ENCODE measurements around the gene TP53TG3D.
"Not testable (repeated sequence)": the region's sequence is repeated elsewhere in the genome, so short reads cannot be mapped to it uniquely, and the experiment has no call there.

TP53TG3D gene

DNA sequence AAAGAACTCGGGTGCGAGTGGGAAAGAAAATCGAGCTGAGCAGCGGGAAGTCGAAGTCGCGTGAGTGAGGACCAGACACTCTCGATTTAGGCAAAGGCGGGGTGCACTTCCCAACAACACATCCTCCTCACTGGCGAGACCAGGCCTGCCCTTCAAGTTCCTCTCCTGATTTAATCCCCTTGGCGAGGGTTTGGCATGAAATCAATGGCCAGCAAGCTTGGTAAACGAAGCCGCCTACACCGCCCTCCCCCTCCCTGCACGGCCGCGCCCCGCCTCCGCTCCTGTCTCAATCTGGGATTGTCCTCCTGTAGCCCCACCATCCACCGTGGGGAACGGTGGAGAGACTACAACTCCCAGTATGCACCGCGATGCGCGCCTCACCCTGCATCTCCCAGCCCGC is at the start of gene TP53TG3D:
Gene TP53TG3D (plus strand): TSS at position 301 of the 400 bp plus-strand sequence. CDS start 68 bp downstream, at position 369.
- DNase-seq (ENCODE audit: low spot score) = not testable (repeated sequence)

DNA sequence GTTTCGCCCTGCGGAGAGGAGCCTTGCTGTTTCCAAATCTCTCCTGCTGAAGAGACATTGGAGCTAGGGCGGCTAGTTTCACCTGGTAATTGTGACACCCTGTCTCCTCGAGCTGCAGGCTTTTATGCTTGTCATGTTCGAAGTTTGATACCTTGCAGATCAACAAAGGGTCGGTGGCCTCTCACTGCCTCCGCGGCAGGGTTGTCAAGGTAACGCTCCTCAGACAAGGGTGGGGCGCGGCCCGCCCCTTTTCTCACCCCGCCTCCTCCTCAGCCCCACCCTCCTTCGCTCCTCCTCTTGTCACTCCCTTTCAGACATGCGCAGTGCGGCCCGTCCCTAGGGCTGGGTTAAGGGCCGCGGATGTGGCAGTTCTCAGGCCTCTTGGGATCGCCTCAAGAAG is 421 bp downstream of the TP53TG3D start:
- DNase-seq (ENCODE audit: low spot score) = not testable (repeated sequence)

GRCh38 chr16:32261526-32261925 is 8.4 kb downstream of the TP53TG3D start:
- not testable (repeated sequence) for DNase-seq (ENCODE audit: low spot score)

GRCh38 chr16:32263552-32263951 is 10.5 kb downstream of the TP53TG3D start:
- not testable (repeated sequence) for DNase-seq (ENCODE audit: low spot score)

- DNase-seq (ENCODE audit: low spot score) = not testable (repeated sequence)
Measured at GRCh38 chr16:32281910-32282309, 28.8 kb downstream of the TP53TG3D start.

DNA sequence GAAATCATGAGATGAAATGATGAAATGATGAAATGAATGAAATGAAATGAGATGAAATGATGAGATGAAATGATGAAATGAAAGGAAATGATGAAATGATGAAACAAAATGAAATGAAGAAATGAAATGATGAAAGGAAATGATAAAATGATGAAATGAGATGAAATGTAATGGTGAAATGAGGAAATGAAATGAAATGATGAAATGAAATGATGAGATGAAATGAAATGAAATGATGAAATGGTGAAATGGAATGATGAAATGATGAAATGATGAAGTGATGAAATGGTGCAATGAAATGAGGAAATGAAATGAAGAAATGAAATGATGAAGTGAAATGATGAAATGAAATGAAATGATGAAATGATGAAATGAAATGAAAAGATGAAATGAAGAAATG is 29.9 kb downstream of the TP53TG3D start:
- DNase-seq (ENCODE audit: low spot score) = not testable (repeated sequence)

- not testable (repeated sequence) for DNase-seq (ENCODE audit: low spot score)
Measured at GRCh38 chr16:32283917-32284495, 30.9 kb downstream of the TP53TG3D start.

DNA sequence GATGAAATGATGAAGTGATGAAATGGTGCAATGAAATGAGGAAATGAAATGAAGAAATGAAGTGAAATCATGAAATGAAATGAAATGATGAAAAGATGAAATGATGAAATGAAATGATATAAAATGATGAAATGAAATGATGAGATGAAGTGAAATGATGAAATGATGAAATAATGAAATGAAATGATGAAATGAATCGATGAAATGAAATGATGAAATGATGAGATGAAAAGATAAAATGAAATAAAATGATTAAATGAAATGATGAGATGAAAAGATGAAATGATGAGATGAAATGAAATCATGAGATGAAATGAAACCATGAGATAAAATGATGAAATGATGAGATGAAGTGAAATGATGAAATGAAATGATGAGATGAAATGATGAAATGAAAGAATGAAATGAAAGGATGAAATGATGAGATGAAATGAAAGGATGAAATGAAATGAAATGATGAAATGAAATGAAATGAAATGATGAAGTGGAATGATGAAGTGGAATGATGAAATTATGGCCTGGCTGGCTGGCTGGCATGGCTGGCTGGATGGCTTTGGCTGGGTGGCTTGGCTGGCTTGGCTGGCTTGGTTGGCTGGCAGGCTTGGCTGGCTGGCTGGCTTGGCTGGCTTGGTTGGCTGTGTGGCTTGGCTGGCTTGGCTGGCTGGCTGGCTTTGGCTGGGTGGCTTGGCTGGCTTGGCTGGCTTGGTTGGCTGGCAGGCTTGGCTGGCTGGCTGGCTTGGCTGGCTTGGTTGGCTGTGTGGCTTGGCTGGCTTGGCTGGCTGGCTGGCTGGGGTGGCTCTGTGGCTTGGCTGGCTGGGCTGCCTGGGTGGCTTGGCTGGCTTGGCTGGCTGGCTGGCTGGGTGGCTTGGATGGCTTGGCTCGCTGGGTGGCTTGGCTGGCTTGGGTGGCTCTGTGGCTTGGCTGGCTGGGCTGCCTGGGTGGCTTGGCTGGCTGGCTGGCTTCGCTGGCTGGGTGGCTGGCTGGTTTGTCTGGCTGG is 32.0 kb downstream of the TP53TG3D start:
- DNase-seq (ENCODE audit: low spot score) = not testable (repeated sequence)

DNA sequence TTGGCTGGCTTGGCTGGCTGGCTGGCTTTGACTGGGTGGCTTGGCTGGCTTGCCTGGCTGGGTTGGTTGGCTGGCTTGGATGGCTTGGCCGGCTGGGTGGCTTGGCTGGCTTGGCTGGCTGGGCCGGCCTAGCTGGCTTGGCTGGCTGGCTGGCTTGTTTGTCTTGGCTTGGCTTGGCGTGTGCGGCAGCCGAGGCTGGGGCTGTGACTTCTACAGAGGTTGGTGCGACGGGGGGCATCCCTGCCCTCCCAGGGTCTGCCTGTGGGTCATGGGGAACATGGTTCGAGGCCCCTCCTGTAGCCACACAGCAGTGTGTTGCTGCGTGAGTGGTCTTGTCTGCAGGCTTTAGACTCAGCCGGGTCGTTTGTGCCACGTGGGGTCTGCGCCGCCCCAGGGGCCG is 33.1 kb downstream of the TP53TG3D start:
- not testable (repeated sequence) for DNase-seq (ENCODE audit: low spot score)

GRCh38 chr16:32287743-32288142 is 34.7 kb downstream of the TP53TG3D start:
- DNase-seq (ENCODE audit: low spot score) = not testable (repeated sequence)

- not testable (repeated sequence) for DNase-seq (ENCODE audit: low spot score)
Measured at GRCh38 chr16:32289197-32289596, 36.1 kb downstream of the TP53TG3D start.

GRCh38 chr16:32302776-32303175 is 49.7 kb downstream of the TP53TG3D start:
- not testable (repeated sequence) for DNase-seq (ENCODE audit: low spot score)

Data from putamen (tissue), 1 donor.